HG03159 (cell line): ENCODE measurements around the gene SLC39A7.
"Not testable (repeated sequence)": the region's sequence is repeated elsewhere in the genome, so short reads cannot be mapped to it uniquely, and the experiment has no call there.

Experiments used
- ATAC-seq: cut with Tn5 transposase; IDR thresholded peaks from one replicate; pipeline ENCODE4 v1.9.1; 2021; ENCODE audit warnings: mild to moderate bottlenecking, moderate library complexity; ENCODE audit not compliant: unreplicated experiment

SLC39A7 gene

DNA sequence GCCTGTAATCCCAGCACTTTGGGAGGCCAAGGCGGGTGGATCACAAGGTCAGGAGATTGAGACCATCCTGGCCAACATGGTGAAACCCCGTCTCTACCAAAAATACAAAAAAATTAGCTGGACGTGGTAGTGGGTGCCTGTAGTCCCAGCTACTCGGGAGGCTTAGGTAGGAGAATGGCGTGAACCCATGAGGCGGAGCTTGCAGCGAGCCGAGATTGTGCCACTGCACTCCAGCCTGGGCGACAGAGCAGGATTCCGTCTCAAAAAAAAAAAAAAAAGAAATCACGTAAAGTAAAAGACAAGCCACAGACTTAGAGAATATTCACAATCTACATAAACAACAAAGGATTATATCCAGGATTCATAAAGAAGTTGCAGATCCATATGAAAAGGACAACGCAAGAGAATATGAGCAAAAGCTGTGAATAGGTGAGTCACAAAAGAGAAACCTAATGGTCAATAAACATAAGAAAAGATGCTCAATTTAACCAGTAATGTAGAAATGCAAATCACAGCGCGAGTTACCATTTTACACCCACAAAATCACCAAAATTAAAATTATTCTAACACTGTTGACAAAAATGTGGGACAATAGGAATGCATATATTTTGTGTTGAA, 25.9 kb downstream of the SLC39A7 start:
- ATAC-seq = not testable (repeated sequence)

DNA sequence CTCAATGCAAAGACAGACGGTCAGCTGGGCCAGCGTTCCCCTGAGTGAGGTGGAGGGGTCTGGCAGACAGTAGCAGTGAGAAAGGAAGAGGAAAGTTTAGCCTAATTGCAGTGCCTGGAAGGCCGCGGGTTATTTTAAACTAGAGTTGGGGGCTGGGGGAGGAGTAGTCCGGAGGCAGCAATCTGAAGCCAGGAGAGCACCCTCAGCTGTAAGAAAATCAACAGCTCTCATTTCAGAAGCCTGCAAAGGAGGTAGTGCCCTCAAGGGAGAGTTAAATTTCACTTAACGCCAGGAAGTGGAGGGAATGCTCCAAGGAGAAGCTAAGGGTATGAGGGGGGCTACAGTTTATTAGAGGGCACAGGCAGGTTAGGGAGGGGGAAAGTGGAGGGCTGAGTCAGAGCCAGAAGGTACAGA, 34.6 kb downstream of the SLC39A7 start:
- no peak for ATAC-seq

DNA sequence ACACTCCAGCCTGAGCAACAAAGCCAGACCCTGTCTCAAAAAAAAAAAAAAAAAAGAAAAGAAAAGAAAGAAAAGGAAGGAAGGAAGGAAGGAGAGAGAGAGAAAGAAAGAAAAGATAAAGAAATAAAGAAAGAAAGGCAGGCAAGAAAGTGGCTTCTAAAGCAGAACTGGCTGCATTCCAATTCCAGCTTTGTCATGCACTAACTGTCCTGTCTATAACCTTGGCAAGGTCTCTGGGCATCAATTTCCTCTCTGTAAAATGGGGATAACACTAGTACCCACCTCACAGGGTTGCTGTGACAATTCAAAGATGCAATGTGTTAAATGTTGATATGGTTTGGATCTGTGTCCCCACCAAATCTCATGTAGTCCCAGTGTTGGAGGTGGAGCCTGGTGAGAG, 35.7 kb downstream of the SLC39A7 start:
- ATAC-seq = no peak

DNA sequence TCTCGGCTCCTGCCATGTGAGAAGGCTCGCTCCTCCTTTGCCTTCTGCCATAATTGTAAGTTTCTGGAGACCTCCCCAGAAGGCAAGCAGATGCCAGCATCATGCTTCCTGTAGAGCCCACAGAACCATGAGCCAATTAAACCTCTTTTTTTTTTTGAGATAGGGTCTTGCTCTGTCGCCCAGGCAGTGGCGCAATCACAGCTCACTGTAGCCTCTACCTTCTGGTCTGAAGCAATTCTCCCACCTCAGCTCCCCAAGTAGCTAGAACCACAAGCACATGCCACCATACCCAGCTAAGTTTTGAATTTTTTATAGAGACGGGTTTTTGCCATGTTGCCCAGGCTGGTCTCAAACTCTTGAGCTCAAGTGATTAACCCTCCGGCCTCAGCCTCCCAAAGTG, 36.2 kb downstream of the SLC39A7 start:
- ATAC-seq = no peak

DNA sequence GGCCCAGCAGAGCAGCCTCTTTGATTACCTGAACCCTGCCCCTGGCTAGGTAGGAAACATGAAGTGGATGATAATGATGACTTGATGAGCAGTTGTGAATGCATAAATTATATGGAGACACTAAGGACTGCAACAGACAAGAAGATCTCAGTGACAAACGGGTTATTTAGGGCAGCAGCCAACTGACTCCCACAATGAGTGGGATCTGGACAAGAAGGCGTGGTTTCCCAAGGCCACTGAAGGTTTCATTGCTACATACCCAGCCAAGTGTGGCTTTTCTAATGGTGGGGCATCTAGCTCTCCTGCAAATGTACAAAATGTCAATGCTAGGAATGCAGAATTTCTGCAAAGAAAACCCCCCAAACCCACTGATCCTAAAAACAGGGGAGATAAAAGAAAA, 37.1 kb downstream of the SLC39A7 start:
- no peak for ATAC-seq

DNA sequence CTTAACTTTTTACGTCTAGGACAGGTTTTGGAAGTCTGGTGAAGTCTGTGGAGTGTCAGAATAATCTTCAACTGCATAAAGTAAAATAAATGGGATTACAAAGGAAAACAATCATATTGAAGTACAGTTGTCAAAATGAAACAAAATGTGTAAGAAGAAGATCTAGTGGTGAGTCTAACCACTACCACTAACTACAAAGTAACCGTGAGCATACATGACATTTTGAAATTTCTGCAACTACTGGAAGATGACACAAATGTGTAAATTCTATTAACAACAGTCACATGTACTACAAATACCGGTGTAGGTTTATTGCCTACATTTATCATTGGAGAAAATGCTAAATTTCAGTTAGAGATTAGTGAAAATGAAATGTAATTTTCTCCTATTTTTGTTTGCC, 41.3 kb downstream of the SLC39A7 start:
- no peak for ATAC-seq

DNA sequence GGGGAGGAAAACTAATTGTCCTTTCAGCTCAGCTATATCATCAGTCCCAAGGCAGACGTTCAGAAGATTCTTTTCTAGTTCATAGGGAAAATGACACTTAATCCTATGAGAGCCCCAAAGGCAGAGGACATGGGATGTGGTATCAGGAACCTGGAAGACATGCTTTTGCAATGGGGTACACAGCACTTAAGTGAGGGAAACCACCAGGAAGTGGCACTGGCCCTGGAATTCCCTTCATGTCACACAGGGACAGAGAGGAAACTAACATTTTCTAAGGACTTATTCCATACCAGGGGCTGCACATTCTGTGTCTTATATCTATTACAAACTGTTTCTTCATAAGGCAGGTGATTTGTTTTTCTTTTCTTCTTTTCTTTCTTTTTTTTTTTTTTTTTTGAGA, 42.8 kb downstream of the SLC39A7 start:
- ATAC-seq = no peak

DNA sequence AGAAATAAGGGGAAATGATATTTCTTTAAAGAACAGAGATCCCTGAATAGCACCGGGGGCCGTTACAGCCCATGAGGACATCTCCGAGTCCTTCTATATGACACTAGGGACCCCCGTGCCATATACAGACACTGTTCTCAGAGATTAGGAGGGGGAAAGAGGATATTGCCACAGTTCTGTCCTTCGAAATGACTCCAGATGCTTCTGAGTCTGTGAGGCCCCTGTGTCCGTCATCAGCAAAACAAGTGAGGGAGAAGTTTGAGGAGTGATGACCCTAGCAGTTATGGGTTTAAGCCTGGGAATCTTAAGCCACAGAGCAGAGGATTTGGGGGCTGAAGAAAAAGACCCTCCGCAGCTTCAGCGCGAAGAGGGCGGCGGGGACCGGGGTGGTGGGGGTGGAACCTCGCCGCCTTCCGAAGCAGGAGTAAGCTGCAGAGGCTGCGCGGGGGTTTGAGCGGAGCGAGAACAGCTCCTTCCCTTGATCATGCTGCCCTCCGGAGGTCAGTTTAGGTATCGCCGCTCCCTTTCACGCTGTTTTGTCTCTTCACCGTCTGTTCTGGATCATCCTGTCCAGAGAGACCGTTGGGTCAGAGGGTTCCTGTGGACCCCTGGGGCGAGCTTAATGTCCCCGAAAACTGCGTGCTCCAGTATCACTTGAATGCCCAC, 47.4 kb downstream of the SLC39A7 start:
- ATAC-seq = peak; percentile 34

DNA sequence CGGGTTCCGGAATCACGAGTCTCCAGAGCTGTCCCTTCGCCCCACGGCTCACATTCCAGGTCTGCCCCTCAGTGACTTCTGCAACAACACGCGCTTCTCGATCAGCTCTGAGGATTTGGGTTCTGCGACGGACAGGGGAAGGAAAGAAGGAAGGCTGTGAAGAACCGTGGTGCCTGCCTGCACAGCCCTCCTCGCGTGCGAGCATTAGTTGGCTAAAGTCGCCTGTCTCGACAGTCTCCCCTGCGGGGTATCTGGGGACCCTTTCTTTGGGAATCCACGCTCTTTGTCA, 47.9 kb downstream of the SLC39A7 start:
- peak; percentile 13 for ATAC-seq

DNA sequence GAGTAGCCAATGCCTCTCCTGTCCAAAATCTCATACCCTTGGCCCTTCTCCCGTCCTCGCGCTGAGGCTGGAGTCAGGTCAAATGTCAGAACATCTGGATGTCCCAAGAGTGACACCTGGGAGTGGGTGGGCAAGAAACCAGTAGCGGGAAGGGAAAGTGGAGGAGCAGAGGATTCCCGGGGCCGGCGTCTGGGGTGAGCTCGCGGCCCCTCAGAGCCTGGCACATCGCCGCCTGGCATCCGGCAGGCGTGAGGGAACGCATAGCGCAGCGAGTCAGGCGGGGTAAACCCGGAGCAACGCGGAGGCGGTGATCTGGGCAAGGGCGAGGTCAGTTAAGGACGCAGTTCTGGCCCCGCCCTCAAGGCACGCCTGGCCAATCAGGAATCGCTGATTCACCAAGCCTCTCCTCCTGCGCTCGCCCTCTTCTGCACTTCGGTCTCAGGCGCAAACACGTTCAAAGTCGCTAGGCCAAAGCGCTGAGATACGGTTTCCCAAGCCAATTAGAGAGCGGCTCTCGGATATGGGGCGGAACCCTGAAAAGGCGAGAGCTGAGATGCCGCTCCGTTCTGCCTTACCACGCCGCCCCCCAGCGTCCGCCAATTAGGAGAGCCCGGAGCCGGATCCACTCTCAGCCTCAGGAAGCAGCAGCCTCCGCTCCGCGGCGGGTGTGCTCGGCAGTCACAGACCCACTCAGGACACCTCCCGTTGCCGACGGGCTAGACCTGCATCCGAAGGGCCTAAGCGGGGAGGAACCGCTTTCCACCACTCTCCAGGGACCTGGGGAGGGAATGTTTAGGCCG, 48.5 kb downstream of the SLC39A7 start:
- peak; percentile 83 for ATAC-seq

DNA sequence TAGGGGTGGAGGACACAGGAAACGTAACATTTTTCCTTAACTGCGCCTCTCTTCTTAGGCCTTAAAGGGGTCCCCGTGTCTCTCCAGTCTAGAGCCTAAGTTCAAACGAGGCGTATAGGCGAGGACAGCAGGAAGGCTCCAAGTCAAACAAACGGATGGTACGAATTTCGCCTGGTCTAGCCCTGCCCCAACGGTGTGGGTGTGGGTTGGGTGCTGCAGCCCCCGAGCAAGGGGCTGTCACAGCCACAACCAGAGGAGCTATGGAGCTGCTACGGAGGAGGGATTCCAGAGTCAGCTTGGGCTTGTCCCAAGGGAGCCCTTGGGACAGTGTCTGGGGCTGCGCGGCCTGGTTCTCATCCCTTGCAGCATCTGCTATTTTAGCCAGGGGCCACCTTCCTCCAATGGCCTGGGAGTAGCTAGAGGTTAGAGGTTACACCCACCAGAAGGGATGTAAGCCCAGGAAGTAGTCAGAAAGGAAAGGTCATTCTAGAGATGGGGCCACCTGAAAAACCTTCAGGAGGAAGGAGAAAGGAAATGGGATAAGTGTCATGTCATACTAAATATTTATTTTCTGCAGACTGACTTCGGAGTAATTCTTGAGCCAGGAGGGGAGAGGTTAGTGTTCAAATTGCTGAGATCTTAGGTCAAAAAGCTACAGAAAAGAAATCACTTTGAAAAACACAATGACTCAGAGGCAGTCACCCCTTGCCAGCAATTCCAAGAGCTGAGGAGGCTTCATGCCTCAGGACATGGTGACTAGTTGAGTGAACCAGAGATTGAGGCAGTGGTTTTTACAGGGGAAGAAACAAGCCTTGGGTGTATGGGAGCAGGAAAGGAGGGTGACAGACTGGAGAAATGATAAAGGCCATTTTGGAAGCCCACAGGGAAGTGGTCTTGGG, 49.3 kb downstream of the SLC39A7 start:
- no peak for ATAC-seq

DNA sequence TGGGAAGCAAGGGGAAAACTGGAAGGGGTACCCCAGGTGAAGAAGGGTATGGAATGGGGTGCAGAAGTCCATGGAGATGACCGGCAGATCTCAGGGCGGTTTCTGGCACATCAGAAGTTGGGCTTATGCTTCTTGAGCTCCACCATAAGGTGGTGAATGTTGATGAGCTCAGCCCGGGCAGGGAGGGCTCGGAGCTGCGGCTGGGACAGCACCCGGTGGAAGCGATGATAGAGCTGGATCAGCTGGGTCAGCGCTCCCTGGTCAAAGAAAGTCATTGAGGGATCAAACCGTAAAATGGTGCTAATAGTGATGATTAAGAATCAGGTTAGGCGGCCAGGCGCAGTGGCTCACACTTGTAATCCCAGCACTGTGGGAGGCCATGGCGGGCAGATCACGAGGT, 50.1 kb downstream of the SLC39A7 start:
- ATAC-seq = no peak

DNA sequence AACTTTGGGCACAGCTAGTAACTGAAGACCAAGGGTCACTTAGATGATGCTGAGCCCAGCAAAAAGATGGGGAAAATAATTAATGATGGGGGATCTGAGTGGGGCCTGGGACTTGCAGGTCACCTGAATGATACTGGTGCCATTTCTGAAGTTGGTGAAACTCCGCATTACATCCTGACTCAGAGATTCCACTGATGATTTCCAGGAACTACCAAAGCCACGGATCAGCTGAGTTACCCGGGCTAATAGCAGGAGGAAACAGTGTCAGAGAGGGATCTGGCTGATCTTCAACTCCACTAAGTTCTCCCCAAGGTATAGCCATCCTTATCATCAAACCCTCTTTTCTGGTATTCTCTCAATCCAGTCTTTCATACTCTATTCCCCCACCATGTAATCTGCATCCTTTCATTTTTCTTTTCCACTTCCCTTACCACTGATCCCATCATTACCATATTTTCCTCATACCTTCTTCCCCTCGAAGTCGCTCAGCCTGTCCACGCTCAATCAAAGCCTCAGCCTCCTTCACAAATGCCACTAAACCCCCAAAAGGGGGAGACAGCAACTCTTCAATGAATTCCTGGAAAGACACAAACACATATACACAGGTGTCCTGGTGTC, 50.8 kb downstream of the SLC39A7 start:
- no peak for ATAC-seq

DNA sequence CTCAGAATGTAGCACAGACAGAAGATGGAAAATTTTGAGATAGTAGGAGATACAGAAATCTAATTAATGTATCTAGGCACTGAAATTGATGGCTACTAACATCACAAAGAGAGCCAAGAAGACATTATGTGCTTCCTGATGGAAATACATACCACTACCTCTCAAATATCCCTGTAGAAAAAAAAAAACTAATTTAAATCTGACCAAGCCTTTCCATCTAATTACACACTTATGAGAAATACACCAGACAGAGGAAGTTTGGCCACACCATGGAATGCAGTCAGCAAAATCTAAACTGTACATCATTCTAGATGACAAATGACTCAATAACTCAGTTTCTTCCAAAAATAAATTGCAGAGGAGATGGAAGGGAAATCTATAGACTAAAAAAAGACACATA, 52.1 kb downstream of the SLC39A7 start:
- no peak for ATAC-seq
